Neuronal stem cell (in vitro differentiated cells): ENCODE measurements around the gene TADA3.

ENCODE experiments used
- DNase-seq: peaks from one replicate; pipeline ENCODE4 v3.0.0-alpha.2; 2013; ENCODE audit warnings: low spot score
- H2AFZ ChIP-seq: one replicate; pipeline ENCODE4 v1.6.1; 2013; ENCODE audit warnings: mild to moderate bottlenecking, low read length, inconsistent platforms
- H2AK5ac ChIP-seq: 2 replicates; pipeline ENCODE4 v1.6.1; 2013; ENCODE audit warnings: low read depth, mild to moderate bottlenecking, inconsistent platforms, low read length, moderate library complexity, mixed read lengths
- H2BK120ac ChIP-seq: 2 replicates; pipeline ENCODE4 v1.6.1; 2013; ENCODE audit warnings: low read depth, mild to moderate bottlenecking, inconsistent platforms, low read length, moderate library complexity, mixed read lengths
- H2BK12ac ChIP-seq: one replicate; pipeline ENCODE4 v1.6.1; 2013; ENCODE audit warnings: low read length, inconsistent platforms
- H2BK15ac ChIP-seq: 2 replicates; pipeline ENCODE4 v1.6.1; 2013; ENCODE audit warnings: mild to moderate bottlenecking, low read length, inconsistent platforms, mixed read lengths
- H2BK5ac ChIP-seq: one replicate; pipeline ENCODE4 v1.6.1; 2013; ENCODE audit warnings: inconsistent platforms, mild to moderate bottlenecking, low read length, moderate library complexity
- H3K14ac ChIP-seq: one replicate; pipeline ENCODE4 v1.6.1; 2013; ENCODE audit warnings: low read length, inconsistent platforms
- H3K18ac ChIP-seq: 2 replicates; pipeline ENCODE4 v1.6.1; 2013; ENCODE audit warnings: low read length, inconsistent platforms
- H3K23ac ChIP-seq: 2 replicates; pipeline ENCODE4 v1.6.1; 2013; ENCODE audit warnings: low read depth, mild to moderate bottlenecking, mixed read lengths, low read length, inconsistent platforms; ENCODE audit not compliant: poor library complexity
- H3K27ac ChIP-seq: replicated peaks from 3 replicates; pipeline ENCODE4 v1.5.1; 2013; ENCODE audit warnings: low read length, inconsistent platforms
- H3K27me3 ChIP-seq, 3 experiments: 2 replicates each; pipeline ENCODE4 v1.6.1; 2013; ENCODE audit warnings: low read length in 3 of 3, mild to moderate bottlenecking in 2 of 3, inconsistent platforms in 1 of 3, low read depth in 1 of 3, mixed read lengths in 1 of 3, moderate library complexity in 1 of 3; ENCODE audit not compliant: control insufficient read depth in 3 of 3, insufficient read depth in 3 of 3
- H3K36me3 ChIP-seq, 2 donors: replicated peaks in 1 of 2; 2 replicates each; pipeline ENCODE4 v1.6.1; 2013; ENCODE audit warnings: low read length in 2 of 2; ENCODE audit not compliant: control insufficient read depth in 2 of 2, insufficient read depth in 2 of 2
- H3K4ac ChIP-seq: 2 replicates; pipeline ENCODE4 v1.6.1; 2013; ENCODE audit warnings: inconsistent platforms, mild to moderate bottlenecking, low read length, moderate library complexity
- H3K4me1 ChIP-seq, 2 donors: 1 replicate in 1 of 2; 2 replicates in 1 of 2; pipeline ENCODE4 v1.6.1; 2013; ENCODE audit warnings: low read length in 2 of 2, low read depth in 1 of 2; ENCODE audit not compliant: control insufficient read depth in 2 of 2, insufficient read depth in 1 of 2
- H3K4me2 ChIP-seq: one replicate; pipeline ENCODE4 v1.6.1; 2013; ENCODE audit warnings: mild to moderate bottlenecking, low read length, inconsistent platforms; ENCODE audit not compliant: insufficient read depth, poor library complexity, severe bottlenecking
- H3K4me3 ChIP-seq, 2 donors: 2 replicates each; pipeline ENCODE4 v1.5.1; 2013; ENCODE audit warnings: low read length in 2 of 2, mild to moderate bottlenecking in 2 of 2, inconsistent platforms in 1 of 2, moderate library complexity in 1 of 2
- H3K79me1 ChIP-seq: one replicate; pipeline ENCODE4 v1.6.1; 2013; ENCODE audit warnings: low read depth, mild to moderate bottlenecking, inconsistent platforms, low read length, moderate library complexity
- H3K9ac ChIP-seq: one replicate; pipeline ENCODE4 v1.6.1; 2013; ENCODE audit warnings: mild to moderate bottlenecking, low read depth, low read length, inconsistent platforms; ENCODE audit not compliant: poor library complexity
- H3K9me3 ChIP-seq, 2 donors: replicated peaks in 1 of 2; 2 replicates each; pipeline versions ENCODE3 to v1.6.1; 2013; ENCODE audit warnings: low read length in 2 of 2, mild to moderate bottlenecking in 2 of 2, inconsistent platforms in 1 of 2, low read depth in 1 of 2, mixed read lengths in 1 of 2, moderate library complexity in 1 of 2; ENCODE audit not compliant: control insufficient read depth in 2 of 2, insufficient read depth in 1 of 2
- H4K8ac ChIP-seq: one replicate; pipeline ENCODE4 v1.6.1; 2013; ENCODE audit warnings: low read depth, mild to moderate bottlenecking, inconsistent platforms, low read length, moderate library complexity
- H4K91ac ChIP-seq: one replicate; pipeline ENCODE4 v1.6.1; 2013; ENCODE audit warnings: low read length, low read depth, mild to moderate bottlenecking, inconsistent platforms; ENCODE audit not compliant: poor library complexity
- WGBS, 2 donors: extraction: QIAGEN DNeasy Blood & Tissue Kit; methylation state at CpG; one replicate each; pipeline ENCODE4 v1.1.7; 2013; ENCODE audit warnings: missing lambda C conversion rate in 2 of 2, mixed read lengths in 1 of 2; ENCODE audit not compliant: insufficient read length in 2 of 2, insufficient replicate concordance in 1 of 2; ENCODE audit errors: extremely low coverage in 2 of 2; 5-methylcytosine and 5-hydroxymethylcytosine counted together

The TADA3 gene

DNA sequence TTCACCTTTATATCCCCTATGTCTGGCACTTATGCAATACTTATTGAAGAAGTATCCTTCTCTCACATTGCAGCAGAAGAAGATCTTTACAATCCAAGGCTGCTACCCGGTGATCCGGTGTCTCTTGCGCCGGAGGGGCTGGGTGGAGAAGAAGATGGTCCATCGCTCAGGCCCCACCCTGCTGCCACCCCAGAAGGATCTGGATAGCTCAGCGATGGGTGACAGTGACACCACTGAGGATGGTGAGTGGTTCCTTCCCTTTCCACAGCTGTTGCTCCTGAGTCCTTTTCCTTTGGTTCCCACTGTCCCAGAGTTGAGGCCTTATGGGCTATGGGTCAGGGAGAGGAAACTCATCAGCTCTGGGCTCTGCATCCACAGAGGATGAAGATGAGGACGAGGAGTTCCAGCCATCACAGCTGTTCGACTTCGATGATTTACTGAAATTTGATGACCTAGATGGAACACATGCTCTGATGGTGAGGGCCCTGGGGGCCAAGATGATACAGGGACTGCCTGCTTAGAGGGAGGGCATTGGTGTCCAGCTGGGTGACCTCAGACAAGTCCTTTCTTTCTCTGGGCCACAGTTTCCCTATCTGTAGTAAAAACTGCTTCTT lies 20.7 kb upstream of the TADA3 start:
- no peak overlapping the region for H3K18ac ChIP-seq
- H2AFZ ChIP-seq, result no peak overlapping the region
- H3K4me2 ChIP-seq, result no peak overlapping the region
- H4K8ac ChIP-seq, result no peak overlapping the region
- H3K4me1 ChIP-seq, result peaks cover 0 to 10% of the 10 kb centered on the region in 2 donors
- no peaks in the 10 kb centered on the region for H3K27me3 ChIP-seq
- no peak overlapping the region for H2BK12ac ChIP-seq
- no peak overlapping the region for H3K14ac ChIP-seq
- no peak overlapping the region for H2BK120ac ChIP-seq
- WGBS, 2 donors, result no CpG with 5 or more reads among the region's 9 CpGs
- no peaks in the 10 kb centered on the region for H3K79me1 ChIP-seq
- H3K27ac ChIP-seq, result no peak overlapping the region
- H3K4ac ChIP-seq, result no peak overlapping the region
- no peak overlapping the region for H3K4me3 ChIP-seq
- H3K23ac ChIP-seq, result no peak overlapping the region
- H3K9me3 ChIP-seq, result no peaks in the 10 kb centered on the region
- no peak overlapping the region for H2AK5ac ChIP-seq
- no peak for DNase-seq
- H3K36me3 ChIP-seq, result peaks cover 5 to 68% of the 10 kb centered on the region in 2 donors
- H3K9ac ChIP-seq, result no peak overlapping the region
- no peak overlapping the region for H4K91ac ChIP-seq
- H2BK5ac ChIP-seq, result no peak overlapping the region
- H2BK15ac ChIP-seq, result no peak overlapping the region

DNA sequence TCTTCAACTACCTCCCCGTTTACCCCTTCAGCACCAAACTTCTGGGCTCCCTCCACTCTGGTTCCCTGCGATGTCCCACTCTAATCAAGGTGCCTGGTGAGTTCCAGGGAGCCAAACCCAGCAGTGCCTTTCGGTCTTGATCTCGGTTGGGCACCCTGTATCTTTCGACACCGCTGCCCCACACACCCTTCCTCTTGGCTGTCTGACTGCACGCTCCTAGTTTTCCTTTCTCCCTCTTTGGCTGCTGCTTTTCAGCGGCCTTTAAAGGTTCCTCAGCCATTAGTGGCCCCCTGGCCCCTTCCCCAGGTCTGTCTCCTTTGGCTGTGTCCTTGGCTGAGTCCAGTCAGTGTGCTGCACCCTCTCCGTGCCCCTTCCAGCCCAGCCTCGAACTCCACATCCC lies 18.6 kb upstream of the TADA3 start:
- Histone ChIP-seq H2BK15ac (no peak overlapping the region), H3K4ac (no peak overlapping the region), H3K23ac (no peak overlapping the region), H2BK5ac (no peak overlapping the region), H3K4me1 (peaks cover 0 to 14% of the 10 kb centered on the region in 2 donors), H3K36me3 (peaks cover 5 to 80% of the 10 kb centered on the region in 2 donors), H4K8ac (no peak overlapping the region), H3K9ac (no peak overlapping the region), H2AK5ac (no peak overlapping the region), H3K4me2 (no peak overlapping the region), H3K4me3 (no peak overlapping the region), H3K27ac (no peak overlapping the region), H3K14ac (no peak overlapping the region), H2BK12ac (peak overlapping the region; percentile 34), H3K27me3 (no peaks in the 10 kb centered on the region), H3K79me1 (peaks cover 1% of the 10 kb centered on the region), H3K9me3 (no peaks in the 10 kb centered on the region), H2BK120ac (no peak overlapping the region), H2AFZ (no peak overlapping the region), H3K18ac (no peak overlapping the region), H4K91ac (no peak overlapping the region)
- no peak for DNase-seq
- 100% methylated on average over 1 of the region's 10 CpGs; no CpG with 5 or more reads in 1 of the 2 donors for whole genome bisulfite sequencing, 2 donors

GRCh38 chr3:9810433-9810770 lies 18.1 kb upstream of the TADA3 start:
- peak overlapping the region in 1 of 2 donors; percentile 87 for H3K4me3 ChIP-seq
- no peak overlapping the region for H2BK120ac ChIP-seq
- no peak overlapping the region for H3K27ac ChIP-seq
- DNase-seq, result no peak
- peaks cover 6 to 84% of the 10 kb centered on the region in 2 donors for H3K36me3 ChIP-seq
- H3K4me2 ChIP-seq, result peak overlapping the region; percentile 75
- H3K9ac ChIP-seq, result peak overlapping the region; percentile 88
- H3K4ac ChIP-seq, result no peak overlapping the region
- no peak overlapping the region for H4K8ac ChIP-seq
- H2BK12ac ChIP-seq, result no peak overlapping the region
- peaks cover 3% of the 10 kb centered on the region for H3K79me1 ChIP-seq
- H2BK15ac ChIP-seq, result no peak overlapping the region
- H3K23ac ChIP-seq, result no peak overlapping the region
- no CpG with 5 or more reads among the region's 18 CpGs for WGBS, 2 donors
- H3K27me3 ChIP-seq, result no peaks in the 10 kb centered on the region
- H3K4me1 ChIP-seq, result peaks cover 0 to 14% of the 10 kb centered on the region in 2 donors
- H3K9me3 ChIP-seq, result no peaks in the 10 kb centered on the region
- H3K14ac ChIP-seq, result no peak overlapping the region
- H2AK5ac ChIP-seq, result no peak overlapping the region
- H3K18ac ChIP-seq, result peak overlapping the region; percentile 93
- H4K91ac ChIP-seq, result no peak overlapping the region
- H2AFZ ChIP-seq, result no peak overlapping the region
- no peak overlapping the region for H2BK5ac ChIP-seq

DNA sequence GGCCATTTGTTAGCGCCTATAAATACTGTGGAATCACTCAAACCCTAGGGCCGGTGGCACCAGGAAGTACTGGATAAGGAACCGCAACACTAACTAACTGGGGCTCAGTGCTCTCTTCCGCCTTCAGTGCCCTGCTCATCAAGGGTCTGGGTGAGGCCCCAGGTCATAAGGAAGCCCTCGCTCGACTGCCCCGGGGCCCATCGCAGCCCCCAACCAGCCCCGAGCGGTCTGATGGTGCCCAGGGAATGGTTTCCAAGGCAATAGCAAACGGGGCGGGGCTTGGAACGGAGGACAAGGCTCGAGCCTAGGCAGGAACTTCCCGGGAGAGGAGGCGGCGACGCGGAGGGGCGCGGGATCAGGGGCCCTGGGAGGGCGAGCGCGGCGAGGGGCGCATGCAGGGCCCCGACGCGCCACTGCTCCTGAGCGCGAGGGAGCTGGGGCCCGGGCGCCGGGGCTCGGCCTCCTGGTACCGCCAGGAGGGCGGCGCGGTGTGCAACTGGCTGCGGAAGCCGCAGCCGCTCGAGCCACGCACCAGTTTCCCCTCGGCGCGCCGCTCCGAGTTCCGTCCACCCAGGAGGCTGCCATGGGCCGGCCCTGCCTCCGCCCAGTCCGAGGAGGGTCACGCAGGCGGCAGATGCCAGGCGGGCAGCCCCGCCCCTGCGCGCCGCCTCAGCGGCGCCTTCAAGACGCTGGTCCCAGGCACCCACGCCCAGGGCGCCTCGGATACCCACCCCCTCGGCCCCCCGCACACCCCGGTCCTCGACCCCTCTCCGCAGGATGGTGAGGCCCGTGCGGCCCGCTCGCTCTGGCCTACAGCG lies 17.6 kb upstream of the TADA3 start, which contains the start of gene TTLL3:
TTLL3 (plus strand) TSS at position 648 of the 818 bp plus-strand sequence. CDS start 400 bp downstream, outside the sequence.
- peak within 1 kb of the TSS; percentile 4 to 87 for H3K4me3 ChIP-seq

More for the DNA sequence above, 17.6 kb upstream of the TADA3 start, which contains the start of gene TTLL3:
- Histone ChIP-seq H3K4ac (peak within 1 kb of the TSS; percentile 15), H3K14ac (no peak within 1 kb of the TSS), H2BK5ac (peak within 1 kb of the TSS; percentile 72), H2AK5ac (peak within 1 kb of the TSS; percentile 59), H2BK12ac (peak within 1 kb of the TSS; percentile 34), H3K9me3 (no peaks in the 10 kb centered on the region), H3K79me1 (peaks cover 4% of the 10 kb centered on the region), H2BK15ac (peak within 1 kb of the TSS; percentile 27), H3K4me2 (peak within 1 kb of the TSS; percentile 75), H2AFZ (no peak within 1 kb of the TSS), H4K91ac (no peak within 1 kb of the TSS), H3K27me3 (no peaks in the 10 kb centered on the region), H2BK120ac (no peak within 1 kb of the TSS), H3K36me3 (peaks cover 8 to 86% of the 10 kb centered on the region in 2 donors), H3K18ac (peak within 1 kb of the TSS; percentile 93), H3K23ac (no peak within 1 kb of the TSS), H3K9ac (peak within 1 kb of the TSS; percentile 88), H3K4me1 (peaks cover 0 to 14% of the 10 kb centered on the region in 2 donors), H3K27ac (peak within 1 kb of the TSS; percentile 53), H4K8ac (no peak within 1 kb of the TSS)
- no CpG with 5 or more reads among the region's 76 CpGs for WGBS, 2 donors
- DNase-seq, result peak; percentile 67
